Stimulated activated CD8-positive, alpha-beta memory T cell treated with anti-CD3 and anti-CD28 coated beads, Interleukin-2, amount 100 ng/mL, for 1 hour (primary cell): ENCODE data around the gene UNC119.

Experiments
- DNase-seq, 2 donors: peaks; one replicate each; pipeline ENCODE4 v3.0.0-alpha.2; 2020; ENCODE audit warnings: low read depth in 2 of 2

UNC119 gene

DNA sequence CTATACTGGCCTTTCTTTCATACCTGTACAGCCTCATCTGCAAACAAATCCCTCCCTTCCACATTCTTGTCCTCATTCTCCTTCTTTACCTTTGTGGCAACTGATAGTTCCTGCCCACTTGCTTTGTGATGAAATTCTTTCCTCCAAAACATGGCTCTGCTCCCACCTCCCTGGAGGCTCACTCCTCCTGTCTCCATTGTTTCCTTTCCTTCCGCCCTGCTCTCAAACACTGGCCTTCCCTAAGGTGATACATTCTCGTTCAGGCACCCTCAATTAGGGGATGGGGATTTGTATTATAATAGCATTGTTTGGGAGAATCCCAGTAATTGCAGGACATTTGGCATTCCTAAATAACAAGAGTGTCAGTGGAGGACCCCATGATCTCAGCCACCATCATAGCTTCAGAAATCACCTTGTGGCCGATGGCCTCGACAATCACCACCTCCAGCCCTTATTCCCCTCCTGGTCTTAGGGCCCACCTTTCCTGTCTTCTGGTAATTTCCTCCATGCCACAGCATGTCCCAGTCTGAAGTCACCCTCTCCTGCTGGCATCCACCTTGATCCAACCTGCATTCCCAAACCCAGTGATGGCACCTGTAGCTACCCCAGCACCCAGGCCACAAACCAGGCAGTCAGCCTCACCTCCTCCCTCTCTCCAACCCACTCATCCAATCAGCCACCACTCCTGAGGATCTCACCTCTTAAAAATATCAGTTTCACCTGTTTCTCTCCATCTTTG is 7.9 kb downstream of the UNC119 start:
- no peak for DNase-seq

DNA sequence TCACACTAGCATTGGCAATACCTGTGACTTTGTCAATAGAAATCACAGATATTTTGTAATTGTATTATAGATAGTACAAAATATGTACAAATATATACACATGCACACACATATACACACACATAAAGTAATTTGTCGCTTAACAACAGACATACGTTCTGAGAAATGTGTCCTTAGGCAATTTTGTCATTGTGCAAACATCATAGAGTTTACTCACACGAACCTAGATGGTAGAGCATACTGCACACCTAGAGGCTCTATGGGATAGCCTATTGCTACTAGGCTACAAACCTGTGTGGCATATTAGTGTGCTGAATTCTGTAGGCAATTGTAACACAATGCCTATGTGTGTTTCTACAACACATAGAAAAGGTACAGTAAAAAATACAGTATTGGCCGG is 11.0 kb downstream of the UNC119 start:
- no peak for DNase-seq

DNA sequence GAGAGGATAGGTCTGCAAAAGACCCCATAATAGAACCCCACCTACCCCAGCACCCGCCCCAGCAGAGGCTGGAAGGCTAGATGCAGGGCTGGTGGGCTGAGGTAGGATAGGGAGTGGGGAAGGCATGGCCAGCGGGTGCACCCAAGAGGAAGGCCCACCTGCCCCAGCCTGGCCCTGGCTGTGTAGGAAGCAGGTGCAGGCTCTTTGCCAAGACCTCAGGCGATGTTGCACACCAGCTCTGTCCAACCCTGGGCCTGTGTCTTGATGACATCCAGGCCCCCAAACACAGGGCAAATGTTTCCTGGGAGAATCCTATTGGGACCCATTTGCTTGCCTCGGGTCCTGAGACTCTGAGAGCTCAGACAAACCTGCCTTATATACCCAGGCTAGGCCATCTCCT is 12.2 kb downstream of the UNC119 start:
- DNase-seq, result no peak

DNA sequence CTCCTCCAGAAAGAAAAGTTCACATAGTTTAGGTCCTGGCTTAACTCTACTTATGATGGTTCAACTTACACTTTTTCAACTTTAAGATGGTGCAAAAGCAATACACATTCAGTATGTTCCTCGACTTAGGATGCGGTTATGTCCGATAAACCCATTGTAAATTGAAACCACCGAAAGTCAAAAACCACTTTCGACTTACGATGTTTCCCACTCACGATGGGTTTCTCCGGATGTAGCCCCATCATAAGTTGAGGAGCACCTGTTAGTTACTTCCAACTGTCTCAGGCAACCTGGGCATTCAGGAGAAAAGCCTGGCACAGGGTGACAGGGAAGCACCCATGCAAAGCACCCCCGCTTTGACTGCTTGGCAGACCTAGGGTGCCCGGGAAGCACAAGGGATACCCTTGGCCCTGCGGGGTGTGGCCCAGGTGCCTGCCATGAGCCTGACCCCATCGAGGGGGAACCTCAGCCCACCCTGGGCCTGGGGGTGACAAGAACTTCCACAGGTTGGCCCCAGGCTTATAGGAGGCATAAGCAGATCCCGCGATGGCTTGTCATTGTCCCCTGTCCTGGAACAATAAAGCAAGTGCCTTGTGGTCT is 14.0 kb downstream of the UNC119 start:
- DNase-seq, result no peak

DNA sequence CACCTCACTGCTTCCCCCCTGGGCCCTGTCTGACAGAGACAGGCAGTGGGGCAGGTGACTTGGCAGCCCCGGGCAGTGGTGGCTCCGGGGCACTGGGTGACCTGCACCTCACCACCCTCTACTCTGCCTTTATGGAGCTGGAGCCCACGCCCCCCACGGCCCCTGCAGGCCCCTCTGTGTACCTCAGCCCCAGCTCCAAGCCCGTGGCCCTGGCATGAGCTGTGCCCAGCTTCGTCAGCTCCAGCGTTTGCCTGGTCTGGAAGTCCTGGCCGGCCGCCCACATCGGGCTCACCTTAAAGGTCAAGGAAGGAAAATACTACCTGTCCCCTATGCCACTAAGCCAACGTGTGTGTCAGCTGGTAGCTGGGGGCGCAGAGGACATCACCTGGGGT is 15.2 kb downstream of the UNC119 start:
- DNase-seq, result no peak

DNA sequence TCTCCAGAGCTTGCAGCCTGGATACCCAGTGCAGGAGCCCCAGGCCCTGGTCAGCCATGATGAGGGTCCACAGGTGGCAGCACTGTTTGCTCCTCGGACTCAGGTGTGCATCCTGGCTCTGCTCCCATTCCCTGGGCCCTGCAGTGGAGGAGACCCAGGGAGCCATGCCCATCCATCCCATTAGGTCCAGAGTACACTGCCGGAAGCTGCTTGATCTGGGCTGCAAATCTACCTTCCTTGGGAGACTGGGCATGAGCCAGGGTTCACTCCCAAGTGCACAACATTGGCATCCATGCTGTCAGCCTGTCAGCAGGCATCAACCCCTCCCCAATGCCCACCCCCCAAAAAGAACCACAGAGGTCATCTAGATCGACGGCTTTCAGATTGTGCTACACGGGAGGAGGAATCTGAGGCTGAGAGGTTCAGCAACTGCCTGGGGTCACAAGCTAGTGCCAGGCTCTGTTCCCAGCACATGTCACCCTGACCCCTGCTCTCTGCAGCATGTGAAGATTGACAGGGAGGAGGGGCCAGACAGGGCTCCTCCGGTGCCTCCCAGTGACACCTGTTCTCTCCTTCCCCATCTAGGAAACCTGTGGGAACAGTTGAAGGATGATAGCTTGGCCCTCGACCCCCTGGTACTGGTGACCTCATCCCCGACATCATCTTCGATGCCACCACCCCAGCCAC is 15.7 kb downstream of the UNC119 start:
- DNase-seq, result no peak

DNA sequence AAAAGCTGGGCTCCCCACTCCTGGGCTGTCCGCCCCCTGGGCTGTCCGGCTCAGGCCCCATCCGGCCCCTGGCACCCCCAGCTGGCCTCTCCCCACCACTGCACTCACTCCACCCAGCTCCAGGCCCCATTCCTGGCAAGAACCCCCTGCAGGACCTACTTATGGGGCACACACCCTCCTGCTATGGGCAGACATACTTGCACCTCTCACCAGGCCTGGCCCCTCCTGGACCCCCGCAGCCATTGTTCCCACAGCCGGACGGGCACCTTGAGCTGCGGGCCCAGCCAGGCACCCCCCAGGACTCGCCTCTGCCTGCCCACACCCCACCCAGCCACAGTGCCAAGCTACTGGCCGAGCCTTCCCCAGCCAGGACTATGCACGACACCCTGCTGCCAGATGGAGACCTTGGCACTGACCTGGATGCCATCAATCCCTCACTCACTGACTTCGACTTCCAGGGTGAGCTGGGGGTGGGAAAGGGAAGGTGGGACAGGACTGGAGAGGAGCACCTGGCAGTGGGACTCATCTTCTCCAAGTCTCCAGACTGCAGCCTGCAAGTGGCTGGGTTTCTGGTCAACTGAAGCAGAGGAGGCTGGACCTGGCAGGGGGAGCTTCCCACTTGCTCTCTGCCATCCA is 17.6 kb downstream of the UNC119 start:
- no peak for DNase-seq

DNA sequence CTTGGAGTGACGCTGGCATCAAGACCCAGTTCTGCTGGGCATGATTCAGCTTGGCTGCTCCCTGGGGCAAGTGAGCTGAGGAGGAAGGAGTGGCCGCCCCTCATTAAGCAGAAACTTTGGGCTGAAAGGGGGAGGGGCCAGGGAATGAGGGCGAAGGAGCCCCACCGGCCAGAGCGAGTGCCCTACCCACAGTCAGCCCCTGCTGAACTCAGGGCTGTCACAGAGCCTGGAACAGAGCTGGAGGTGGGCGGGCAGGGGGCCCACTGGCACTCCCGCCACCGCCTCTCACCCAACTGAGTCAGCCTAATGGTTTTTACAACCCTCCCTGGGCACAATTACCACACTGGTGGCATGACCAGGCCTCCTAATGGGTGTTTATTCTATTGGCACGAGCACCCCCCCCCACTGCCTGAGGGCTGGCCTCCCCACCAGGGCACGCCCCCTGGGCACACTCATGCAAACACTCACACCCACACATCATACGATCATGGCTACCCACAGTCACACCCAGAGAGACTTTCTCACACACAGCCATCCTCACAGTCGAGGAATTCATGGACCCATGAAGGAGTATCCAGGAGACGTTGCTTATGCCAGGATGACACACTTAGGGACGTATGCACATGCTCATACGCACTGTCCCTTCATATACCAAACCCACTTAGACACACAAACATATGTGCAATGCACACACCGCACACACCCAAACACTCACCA is 19.2 kb downstream of the UNC119 start:
- DNase-seq, result no peak

DNA sequence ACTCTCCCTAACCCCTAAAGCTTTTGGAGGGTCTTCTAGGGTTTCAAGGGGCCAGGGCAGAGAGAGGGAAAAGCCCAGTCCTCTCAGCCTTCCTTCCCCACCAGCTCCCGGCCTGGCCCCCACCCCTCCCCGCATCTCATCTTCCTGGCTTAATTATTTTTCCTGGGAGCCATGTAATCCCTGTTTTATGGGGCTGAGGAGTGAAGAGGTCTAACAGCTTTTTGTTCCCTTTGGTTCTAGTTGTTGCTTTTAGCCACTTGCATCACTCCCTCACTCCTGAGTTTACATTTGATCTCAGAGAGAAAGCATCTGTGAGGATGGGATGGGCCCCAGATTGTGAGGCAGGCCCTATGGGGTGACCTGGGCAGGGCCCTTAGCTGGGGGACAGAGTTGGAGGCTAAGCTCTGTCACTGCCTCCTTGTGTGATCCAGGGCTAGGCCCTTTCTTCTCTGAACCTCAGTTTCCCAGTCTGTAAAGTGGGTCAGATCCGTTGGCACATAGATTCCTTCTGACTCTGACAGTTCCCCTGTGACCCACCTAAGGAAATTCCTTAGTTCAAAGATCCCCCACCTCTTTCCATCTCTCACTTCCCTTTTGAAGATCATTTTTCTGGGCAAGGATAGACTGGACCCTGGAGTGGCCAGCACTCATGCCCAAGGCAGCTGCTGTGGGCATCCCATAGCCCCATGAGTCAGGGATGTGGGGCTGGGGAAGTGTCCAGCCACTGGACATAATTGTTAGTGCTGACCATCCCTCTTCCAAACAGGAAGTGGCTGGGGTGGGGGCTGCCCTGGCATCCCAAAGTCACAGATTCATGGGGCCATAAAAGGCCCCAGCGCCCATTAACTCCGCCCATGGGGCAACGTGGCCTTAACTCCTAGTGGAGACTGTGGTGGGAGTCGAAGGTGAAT is 20.1 kb downstream of the UNC119 start:
- DNase-seq, result no peak

DNA sequence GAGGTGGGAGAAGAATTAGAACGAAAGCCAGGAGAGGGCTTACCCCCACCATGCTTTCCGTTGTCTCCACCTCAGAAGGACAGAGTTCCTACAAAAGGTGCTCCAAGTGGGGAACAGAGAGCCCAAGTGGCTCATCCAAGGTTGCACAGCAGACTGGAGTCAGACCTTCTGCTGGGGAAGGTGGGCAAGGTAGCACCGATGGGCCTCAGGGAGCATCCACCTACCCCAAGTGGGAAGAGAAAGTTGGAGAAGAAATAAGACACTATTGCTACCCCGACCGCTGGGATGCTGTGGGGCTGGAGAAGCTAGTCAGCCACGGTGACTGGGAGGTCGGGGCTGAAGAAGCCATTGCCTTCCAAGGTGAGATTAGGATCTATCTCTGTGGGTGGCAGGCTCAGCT is 21.5 kb downstream of the UNC119 start:
- DNase-seq, result no peak

DNA sequence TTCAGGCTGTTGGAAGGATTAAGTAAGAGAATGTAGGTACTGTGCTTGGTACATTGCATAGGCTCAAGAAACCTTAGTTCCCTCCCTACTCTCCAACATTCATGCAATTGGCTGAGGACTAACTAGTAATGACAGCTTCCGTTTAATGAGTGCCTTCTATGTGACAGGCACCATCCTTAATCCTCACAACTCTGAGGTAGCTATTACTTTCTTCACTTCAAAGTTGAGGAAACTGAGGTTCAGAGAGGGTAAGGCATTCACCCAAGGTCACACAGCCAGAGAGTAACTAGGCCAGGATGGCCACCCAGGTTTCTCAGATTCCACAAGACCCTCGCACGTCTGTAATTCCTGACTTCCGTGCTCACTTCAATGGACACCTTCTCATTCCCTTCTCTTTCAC is 22.2 kb downstream of the UNC119 start:
- no peak for DNase-seq

DNA sequence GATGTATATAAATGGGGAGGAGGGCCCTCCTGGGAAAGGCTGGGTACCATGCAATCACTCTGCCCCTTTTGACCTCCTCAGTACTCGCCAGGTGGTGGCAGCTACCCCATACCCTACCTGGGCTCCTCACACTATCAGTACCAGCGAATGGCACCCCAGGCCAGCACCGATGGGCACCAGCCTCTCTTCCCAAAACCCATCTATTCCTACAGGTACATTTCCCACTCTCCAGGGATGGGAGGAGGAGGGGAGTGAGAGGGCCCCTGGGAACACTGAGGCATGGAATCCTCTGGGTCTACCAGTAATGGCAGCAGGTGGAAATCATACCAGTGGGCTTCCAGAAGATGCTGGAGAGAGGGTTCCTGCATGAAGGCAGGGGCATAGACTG is 23.4 kb downstream of the UNC119 start:
- DNase-seq, result no peak

DNA sequence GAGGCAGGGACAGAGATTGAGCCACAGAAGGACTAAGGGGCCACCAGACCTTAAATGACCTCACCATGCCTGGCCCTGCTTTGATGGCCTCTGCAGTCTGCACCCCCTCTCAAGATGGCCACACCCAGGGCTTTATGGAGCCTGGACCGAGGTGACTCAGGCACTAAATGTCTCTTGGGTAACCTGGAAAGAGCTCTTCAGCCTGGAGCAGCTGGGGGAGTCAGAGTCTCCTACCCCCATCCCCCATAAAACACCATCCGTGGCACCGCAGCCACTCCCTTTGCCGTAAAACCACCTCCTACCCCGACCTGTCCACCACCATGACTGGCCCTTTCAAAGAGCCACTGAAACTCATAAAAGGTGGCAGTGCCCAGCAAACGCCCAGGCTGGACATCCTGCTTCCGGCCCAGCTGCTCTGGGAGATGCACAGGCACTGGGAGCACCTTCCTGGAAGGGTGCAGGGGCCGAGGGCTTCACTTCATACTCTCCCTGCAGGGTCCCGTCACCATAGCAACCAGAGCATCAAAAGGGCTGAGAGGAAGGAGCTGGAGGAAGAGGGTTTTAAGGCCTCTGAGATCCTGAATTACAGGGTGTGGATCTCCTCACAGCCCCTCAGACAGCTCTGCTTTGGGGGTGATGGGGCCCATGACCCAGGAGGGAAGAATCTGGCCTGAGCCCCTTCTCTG is 24.0 kb downstream of the UNC119 start:
- DNase-seq, result no peak

DNA sequence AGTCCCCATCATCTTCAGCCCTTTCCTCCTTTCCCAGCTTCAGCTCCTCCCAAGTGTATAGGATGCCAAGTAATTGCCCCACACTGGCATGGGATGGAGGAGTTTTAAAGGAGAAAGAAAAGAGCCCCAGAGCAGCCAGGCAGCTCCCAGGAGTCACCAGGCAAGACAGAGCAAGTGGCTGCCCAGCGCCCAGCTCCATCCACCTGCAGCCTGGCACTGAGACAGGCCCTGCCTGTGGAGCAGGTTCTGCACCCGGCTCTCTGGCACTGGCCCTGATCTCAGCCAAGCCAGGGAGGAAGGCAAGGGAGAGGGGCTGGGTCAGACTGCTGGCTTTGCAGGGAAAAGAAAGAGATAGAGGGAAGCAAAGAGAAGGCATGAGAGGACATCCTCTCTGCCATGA is 24.6 kb downstream of the UNC119 start:
- no peak for DNase-seq

DNA sequence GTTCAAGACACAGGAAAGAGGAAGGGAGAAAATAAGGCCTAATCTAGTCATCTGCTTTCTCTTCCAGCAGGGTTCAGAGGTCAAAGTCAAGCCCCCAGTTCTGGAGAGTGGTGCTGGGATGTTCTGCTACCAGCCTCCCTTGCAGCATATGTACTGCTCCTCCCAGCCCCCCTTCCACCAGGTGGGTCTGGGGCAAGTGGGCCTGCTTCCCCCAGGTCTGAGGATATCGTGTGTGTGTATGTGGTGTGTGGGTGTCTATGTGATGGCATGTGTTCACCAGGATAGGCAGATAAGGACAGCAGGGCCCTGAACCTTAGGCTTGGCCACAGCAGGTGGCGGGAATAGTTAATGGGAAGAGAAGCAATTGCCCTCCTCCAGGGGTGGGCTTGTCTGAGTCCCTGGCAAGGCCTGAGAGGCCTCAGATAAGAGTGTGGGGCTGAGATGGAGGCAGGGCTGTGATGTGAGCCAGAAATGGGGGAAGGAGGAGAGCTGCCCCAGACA is 25.2 kb downstream of the UNC119 start:
- no peak for DNase-seq

DNA sequence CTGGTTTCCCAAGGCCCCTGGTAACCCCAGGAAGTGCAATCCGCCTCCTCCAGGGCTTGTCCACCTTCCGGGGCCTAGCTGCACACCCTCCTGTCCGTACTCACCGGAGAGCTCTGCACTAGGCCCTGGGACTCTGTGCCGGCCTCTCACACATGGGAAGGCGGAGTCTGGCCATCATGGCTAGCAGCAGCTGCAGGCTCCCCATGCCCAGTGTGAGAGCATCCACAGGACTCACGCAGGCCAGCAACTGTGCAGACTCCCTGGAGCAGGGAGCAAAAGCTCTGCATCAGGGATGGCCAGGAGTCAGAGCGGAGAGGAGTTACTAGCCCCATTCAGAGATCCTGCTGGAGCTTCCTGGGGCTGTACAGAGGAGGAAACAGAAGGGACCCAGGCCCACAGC is 26.0 kb downstream of the UNC119 start:
- DNase-seq, result no peak

DNA sequence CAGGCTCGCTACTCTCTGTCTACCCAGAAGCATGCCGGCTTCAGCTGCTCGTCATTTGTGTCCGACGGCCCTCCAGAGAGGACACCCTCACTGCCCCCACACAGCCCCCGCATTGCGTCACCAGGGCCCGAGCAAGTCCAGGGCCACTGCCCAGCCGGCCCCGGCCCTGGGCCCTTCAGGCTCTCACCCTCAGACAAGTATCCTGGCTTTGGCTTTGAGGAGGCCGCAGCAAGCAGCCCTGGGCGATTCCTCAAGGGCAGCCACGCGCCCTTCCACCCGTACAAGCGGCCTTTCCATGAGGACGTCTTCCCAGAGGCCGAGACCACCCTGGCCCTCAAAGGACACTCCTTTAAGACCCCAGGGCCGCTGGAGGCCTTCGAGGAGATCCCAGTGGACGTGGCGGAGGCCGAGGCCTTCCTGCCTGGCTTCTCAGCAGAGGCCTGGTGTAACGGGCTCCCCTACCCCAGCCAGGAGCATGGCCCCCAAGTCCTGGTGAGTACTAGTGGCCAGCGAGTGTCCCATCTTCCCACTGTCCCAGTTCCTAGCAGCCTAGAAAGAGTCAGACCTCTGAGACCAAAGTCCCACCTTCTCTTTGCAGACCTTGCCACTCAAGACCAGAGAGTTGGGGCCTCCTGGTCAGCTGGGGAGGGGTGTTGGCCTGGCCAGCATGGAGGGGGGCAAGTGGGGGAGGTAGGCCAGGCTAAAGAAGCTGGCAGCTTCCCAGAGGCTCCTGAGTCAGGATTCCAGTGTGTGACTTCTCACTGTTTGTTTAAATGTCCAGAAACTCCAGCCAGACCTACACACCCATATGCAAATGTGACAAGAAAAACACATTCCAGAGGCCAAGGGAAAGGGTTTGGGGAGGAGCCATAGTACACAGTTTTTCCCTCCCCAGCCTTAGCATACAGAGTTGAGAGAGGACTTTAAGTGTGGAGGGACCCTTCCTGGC is 27.7 kb downstream of the UNC119 start:
- no peak for DNase-seq

DNA sequence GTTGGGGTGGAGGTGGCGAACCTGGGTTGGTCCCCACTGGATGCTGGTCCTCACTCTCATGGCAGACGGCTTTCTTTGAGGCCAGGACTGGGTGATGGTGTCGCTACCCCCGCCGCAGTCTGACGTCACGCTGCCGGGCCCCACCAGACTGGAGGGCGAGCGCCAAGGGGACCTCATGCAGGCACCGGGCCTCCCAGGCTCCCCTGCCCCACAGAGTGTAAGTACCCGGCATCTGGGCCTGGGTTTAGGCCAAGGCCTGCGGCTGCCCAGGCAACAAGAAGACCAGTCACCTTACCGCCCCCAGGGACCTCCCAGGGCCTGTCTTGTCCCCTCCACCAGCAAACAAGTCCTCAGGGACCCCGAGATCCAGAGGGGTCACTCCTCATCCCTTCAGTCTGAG is 28.5 kb downstream of the UNC119 start:
- no peak for DNase-seq

DNA sequence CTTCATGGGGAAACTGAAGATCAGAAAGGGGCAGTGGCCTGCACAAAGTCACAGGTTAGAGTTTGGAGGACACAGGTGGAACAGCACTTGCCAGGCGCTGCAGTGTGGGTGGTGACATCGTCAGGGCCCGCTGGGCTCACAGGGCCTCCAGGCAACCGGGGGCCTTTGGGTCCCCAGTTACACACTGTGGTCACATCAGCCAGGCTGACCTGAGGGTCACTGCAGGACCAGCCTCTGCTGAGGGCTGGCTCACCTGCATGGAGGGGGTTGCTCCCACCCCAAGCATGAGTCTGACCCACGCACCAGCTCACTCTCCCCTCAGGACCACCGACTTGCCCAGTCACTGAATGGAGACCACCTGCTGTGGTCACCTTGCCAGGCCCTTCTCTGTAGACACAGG is 29.2 kb downstream of the UNC119 start:
- DNase-seq, result no peak
